Left lung (tissue), 10 donors: ENCODE measurements around the gene EGR4. TPM values are rescaled to one million over a fixed set of nuclear protein-coding genes. Genes with fewer than 3 reads are reported as not detected.

Experiments
- ATAC-seq: fragments of 200-7000 bp; cut with Tn5 transposase; one replicate; pipeline ENCODE4 v1.9.1; 2020; ENCODE audit warnings: moderate library complexity
- DNase-seq, 4 donors: peaks; one replicate each; pipeline ENCODE4 v3.0.0-alpha.2; 2013 to 2020
- H3K27ac ChIP-seq, 2 donors: fragments of 200-600 bp; sonication (generic) in 1 of 2; one replicate each; pipeline versions ENCODE4 v1.5.0 to v1.8.0; 2020 to 2021
- H3K27me3 ChIP-seq, 2 donors: fragments of 200-600 bp; sonication (generic) in 1 of 2; one replicate each; pipeline versions ENCODE4 v1.5.0 to v1.8.0; 2020 to 2021
- H3K36me3 ChIP-seq, 2 donors: fragments of 200-600 bp; sonication (generic) in 1 of 2; one replicate each; pipeline versions ENCODE4 v1.5.0 to v1.8.0; 2020 to 2021
- H3K4me1 ChIP-seq, 2 donors: fragments of 200-600 bp; one replicate each; pipeline ENCODE4 v1.8.0; 2021
- H3K4me3 ChIP-seq, 2 donors: fragments of 200-600 bp; sonication (generic) in 1 of 2; one replicate each; pipeline versions ENCODE4 v1.5.0 to v1.8.0; 2020 to 2021; ENCODE audit warnings: mild to moderate bottlenecking in 1 of 2
- H3K9me3 ChIP-seq, 2 donors: fragments of 200-600 bp; sonication (generic) in 1 of 2; one replicate each; pipeline versions ENCODE4 v1.5.0 to v1.8.0; 2020 to 2021
- intact Hi-C, 2 donors: fragments of 100-400 bp; cut with DNase I; formaldehyde crosslinking; loops; one replicate each; pipeline versions ENCODE4 v1.11.2 to v1.14.2; 2022
- polyA plus RNA-seq, 6 donors: library from polyadenylated mRNA; unstranded; fragments of 120-200 nt; gene quantifications; one replicate each; pipeline ENCODE4 v1.2.1, GENCODE V29; 2013; ENCODE audit not compliant: insufficient read length in 6 of 6
- total RNA-seq, 2 donors: library from RNA; stranded (reverse); fragmentation: NEBNext Ultra II Directional; extraction: Animal tissue kit (Norgen Biotek cat#: 25700); gene quantifications; one replicate each; pipeline ENCODE4 v1.2.1, GENCODE V29; 2021
- TF ChIP-seq, protein P1 (sequence below), 2 donors: fragments of 200-600 bp; sonication (generic) in 1 of 2; IDR thresholded peaks; one replicate each; pipeline versions ENCODE4 v1.5.0 to v1.8.0; 2021; ENCODE audit warnings: antibody characterized with exemption in 2 of 2
- donor health status: DM: no; HTN: yes; CAD: no.
- donor health status: DM: no; HTN: no; CAD: no.

Gene EGR4
- total and polyA plus RNA-seq, 8 donors, result 0.08 TPM; not detected in 7

DNA sequence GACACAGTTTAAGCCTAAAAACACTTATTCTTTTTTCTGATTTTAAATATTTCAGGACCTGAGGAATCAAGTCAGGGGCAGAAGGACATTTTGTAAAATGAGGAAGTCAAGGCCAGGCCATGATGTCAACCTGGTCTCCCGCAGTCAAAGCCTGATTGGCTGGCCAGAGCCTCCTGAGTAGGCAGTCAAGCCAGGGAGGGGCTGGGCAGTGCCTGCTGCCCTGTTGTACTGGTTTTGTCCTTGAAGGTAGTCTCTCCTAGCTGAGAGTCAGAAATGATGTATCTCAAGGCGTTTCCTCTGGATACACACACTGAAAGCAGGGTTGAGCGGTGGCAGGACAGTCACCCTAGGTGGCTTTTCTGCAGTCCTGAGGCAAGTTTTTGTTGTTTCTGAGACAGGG lies 39.4 kb downstream of the EGR4 start:
- ATAC-seq, result no peak
- intact Hi-C loops, result no loop called here
- H3K27ac ChIP-seq, result no peak overlapping the region
- H3K4me3 ChIP-seq, result no peak overlapping the region
- H3K9me3 ChIP-seq, result no peaks in the 10 kb centered on the region
- H3K4me1 ChIP-seq, result no peaks in the 10 kb centered on the region
- TF ChIP-seq, protein P1, sequence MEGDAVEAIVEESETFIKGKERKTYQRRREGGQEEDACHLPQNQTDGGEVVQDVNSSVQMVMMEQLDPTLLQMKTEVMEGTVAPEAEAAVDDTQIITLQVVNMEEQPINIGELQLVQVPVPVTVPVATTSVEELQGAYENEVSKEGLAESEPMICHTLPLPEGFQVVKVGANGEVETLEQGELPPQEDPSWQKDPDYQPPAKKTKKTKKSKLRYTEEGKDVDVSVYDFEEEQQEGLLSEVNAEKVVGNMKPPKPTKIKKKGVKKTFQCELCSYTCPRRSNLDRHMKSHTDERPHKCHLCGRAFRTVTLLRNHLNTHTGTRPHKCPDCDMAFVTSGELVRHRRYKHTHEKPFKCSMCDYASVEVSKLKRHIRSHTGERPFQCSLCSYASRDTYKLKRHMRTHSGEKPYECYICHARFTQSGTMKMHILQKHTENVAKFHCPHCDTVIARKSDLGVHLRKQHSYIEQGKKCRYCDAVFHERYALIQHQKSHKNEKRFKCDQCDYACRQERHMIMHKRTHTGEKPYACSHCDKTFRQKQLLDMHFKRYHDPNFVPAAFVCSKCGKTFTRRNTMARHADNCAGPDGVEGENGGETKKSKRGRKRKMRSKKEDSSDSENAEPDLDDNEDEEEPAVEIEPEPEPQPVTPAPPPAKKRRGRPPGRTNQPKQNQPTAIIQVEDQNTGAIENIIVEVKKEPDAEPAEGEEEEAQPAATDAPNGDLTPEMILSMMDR (IDR thresholded peaks at IDR 0.05), result no peak
- no peak for DNase-seq
- H3K27me3 ChIP-seq, result no peaks in the 10 kb centered on the region
- peaks cover 0 to 64% of the 10 kb centered on the region in 2 donors for H3K36me3 ChIP-seq

DNA sequence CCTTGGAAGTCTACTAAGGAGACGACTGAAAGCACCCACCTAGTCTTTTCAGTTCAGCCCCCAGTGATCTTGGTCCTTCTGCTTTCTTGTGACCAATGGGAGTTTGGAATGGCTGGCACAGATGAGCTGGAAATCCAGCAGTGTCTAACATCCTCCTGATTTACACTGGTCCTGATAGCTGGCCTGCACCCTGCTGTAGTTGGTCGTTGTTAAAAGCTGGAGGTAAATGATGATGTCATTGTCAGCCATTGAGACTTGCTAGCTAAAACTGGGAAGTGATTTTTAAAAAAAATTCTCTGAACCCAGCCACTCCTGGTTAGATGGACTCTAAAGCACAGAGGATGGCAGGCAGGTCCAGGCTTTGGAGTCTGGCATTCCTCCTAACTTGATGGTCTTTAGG lies 39.9 kb downstream of the EGR4 start:
- TF ChIP-seq, protein P1 (IDR thresholded peaks at IDR 0.05), result no peak
- H3K4me3 ChIP-seq, result no peak overlapping the region
- no peaks in the 10 kb centered on the region for H3K9me3 ChIP-seq
- H3K27me3 ChIP-seq, result no peaks in the 10 kb centered on the region
- DNase-seq (no peak), ATAC-seq (no peak)
- no peaks in the 10 kb centered on the region for H3K4me1 ChIP-seq
- H3K27ac ChIP-seq, result no peak overlapping the region
- H3K36me3 ChIP-seq, result peaks cover 0 to 69% of the 10 kb centered on the region in 2 donors
- intact Hi-C loops, result no loop called here

DNA sequence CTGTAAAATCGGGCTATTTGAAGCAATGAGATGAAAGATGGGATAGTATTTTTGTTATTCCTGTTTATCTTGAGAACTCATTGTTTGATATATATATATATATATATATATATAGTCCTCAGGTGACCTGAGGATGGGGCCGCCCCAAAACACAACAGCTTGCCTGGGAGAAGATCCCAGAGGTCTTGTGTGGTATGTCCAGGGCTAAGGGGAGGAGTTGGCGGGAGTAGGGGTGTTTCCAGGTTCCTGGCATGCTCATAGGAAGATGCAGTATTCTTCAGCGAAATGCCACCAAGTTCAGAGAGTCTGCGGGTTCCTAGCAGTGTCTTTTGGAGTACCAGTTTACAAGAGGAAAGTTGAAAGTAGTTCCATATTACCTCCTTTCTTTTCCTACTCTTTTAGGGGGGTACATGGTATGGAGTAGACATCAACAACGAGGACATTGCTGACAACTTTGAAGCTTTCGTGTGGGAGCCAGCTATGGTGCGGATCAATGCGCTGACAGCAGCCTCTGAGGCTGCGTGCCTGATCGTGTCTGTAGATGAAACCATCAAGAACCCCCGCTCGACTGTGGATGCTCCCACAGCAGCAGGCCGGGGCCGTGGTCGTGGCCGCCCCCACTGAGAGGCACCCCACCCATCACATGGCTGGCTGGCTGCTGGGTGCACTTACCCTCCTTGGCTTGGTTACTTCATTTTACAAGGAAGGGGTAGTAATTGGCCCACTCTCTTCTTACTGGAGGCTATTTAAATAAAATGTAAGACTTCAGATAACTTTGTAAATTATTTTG lies 40.9 kb downstream of the EGR4 start:
- intact Hi-C loops, result no loop called here
- Histone ChIP-seq H3K27ac (no peak overlapping the region), H3K4me3 (no peak overlapping the region), H3K27me3 (no peaks in the 10 kb centered on the region), H3K36me3 (peaks cover 0 to 79% of the 10 kb centered on the region in 2 donors), H3K9me3 (no peaks in the 10 kb centered on the region), H3K4me1 (no peaks in the 10 kb centered on the region)
- TF ChIP-seq, protein P1 (IDR thresholded peaks at IDR 0.05), result no peak
- DNase-seq (no peak), ATAC-seq (no peak)

DNA sequence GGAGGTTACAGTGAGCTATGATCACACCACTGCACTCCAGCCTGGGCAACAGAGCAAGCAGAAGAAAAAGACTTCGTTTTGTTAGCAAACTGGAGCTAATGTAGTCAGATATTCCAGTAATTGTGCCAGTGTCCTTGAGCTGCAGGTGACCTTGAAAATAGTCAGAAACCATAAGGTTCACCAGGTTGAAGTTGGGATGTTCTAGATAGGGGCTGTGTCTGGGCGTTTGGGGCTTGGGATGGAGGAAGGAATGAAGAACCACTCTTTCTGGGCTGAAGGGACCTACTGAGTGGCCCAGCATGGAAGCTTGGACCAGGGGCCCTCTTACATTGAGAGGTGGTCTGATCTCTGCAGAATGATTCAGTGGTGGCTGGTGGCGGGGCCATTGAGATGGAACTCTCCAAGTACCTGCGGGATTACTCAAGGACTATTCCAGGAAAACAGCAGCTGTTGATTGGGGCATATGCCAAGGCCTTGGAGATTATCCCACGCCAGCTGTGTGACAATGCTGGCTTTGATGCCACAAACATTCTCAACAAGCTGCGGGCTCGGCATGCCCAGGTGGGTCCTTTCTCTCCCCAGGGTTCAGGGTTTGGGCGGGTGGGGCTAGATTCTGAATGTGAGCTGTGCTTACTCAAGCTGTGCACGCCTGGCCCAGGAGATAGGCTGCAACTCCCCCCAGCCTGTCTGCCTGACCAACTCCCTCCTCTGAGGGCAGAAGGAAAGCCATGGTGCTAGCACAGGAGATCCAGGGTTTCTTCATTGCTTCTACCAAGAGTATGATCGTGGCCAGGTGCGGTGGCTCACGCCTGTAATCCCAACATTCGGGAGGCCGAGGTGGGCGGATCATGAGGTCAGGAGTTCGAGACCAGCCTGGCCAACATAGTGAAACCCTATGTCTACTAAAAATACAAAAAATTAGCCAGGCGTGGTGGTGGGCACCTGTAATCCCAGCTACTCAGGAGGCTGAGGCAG lies 42.2 kb downstream of the EGR4 start:
- Histone ChIP-seq H3K36me3 (peaks cover 0 to 91% of the 10 kb centered on the region in 2 donors), H3K4me3 (no peak overlapping the region), H3K27me3 (no peaks in the 10 kb centered on the region), H3K9me3 (no peaks in the 10 kb centered on the region), H3K4me1 (no peaks in the 10 kb centered on the region), H3K27ac (no peak overlapping the region)
- no peak for DNase-seq
- ATAC-seq, result no peak
- TF ChIP-seq, protein P1 (IDR thresholded peaks at IDR 0.05), result no peak
- intact Hi-C loops, result no loop called here

DNA sequence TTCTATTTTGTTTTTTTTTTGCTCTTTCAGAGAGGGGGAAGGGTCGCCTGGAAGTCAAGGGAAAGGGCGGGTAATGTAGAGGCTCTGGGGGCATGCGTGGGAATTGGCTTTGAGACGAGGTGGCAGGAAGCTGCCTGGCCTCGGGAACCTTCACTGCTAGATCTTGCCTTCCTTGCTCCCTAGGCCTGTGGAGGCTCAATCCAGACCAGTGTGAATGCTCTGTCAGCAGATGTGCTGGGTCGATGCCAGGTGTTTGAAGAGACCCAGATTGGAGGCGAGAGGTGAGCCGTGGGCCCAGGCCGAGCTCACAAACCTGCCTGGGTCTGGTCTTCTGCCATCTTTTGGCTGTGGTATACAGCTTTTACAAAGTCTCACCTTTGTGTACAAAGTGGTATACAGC lies 43.7 kb downstream of the EGR4 start:
- intact Hi-C loops, result no loop called here
- TF ChIP-seq, protein P1 (IDR thresholded peaks at IDR 0.05), result no peak

More for the DNA sequence above, 43.7 kb downstream of the EGR4 start:
- no peak overlapping the region for H3K27ac ChIP-seq
- ATAC-seq (no peak), DNase-seq (no peak)
- peaks cover 0 to 100% of the 10 kb centered on the region in 2 donors for H3K36me3 ChIP-seq
- H3K4me1 ChIP-seq, result peaks cover 0 to under 1% of the 10 kb centered on the region in 2 donors
- H3K9me3 ChIP-seq, result no peaks in the 10 kb centered on the region
- H3K27me3 ChIP-seq, result no peaks in the 10 kb centered on the region
- H3K4me3 ChIP-seq, result no peak overlapping the region
